ENCODE data around the gene HNRNPK. TPM values are rescaled to one million over a fixed set of nuclear protein-coding genes. Genes with fewer than 3 reads are reported as not detected.

HNRNPK gene
- total and polyA plus RNA-seq, 2 of the 4 experiments (the other 2 are of a cell fraction): 422 to 458 TPM

GRCh38 chr9:83935276-83935935, 44.6 kb downstream of the HNRNPK start:
- Histone ChIP-seq H2BK20ac (ENCODE audit: low read depth, low read length) (no peak overlapping the region), H2AFZ (replicated peaks; ENCODE audit: low read length, poor library complexity) (no peak overlapping the region), H4K8ac (ENCODE audit: low read depth in 2 of 2, low read length in 2 of 2) (no peak overlapping the region), H2AK5ac (ENCODE audit: low read depth, low read length) (no peak overlapping the region), H4K91ac (ENCODE audit: insufficient read depth, low read depth, low read length) (no peak overlapping the region), H2BK5ac (ENCODE audit: low read depth, low read length, poor library complexity, severe bottlenecking) (no peak overlapping the region), H3K9ac (ENCODE audit: low read depth, low read length) (no peak overlapping the region), H3K79me1 (ENCODE audit: low read depth in 1 of 2, low read length in 2 of 2) (no peaks in the 10 kb centered on the region), H4K20me1 (ENCODE audit: insufficient read depth, low read length) (no peaks in the 10 kb centered on the region), H3K27me3 (ENCODE audit: control insufficient read depth, insufficient read depth, low read length) (no peaks in the 10 kb centered on the region), H3K4me2 (ENCODE audit: low read depth, low read length) (no peak overlapping the region), H3K18ac (ENCODE audit: low read depth, low read length) (peak overlapping the region; percentile 29; the same call in 1 of the 2 replicates), H3K27ac (ENCODE audit: insufficient read depth, low read length) (no peak overlapping the region), H2BK15ac (ENCODE audit: low read depth, low read length) (no peak overlapping the region), H3K36me3 (ENCODE audit: control insufficient read depth, insufficient read depth, low read length) (no peaks in the 10 kb centered on the region), H3K4me3 (ENCODE audit: insufficient read depth, low read depth, low read length) (no peak overlapping the region), H3K14ac (replicated peaks; ENCODE audit: low read depth, low read length) (no peak overlapping the region), H3K4me1 (ENCODE audit: control insufficient read depth, insufficient read depth, low read length) (peaks cover 5% of the 10 kb centered on the region), H3K4ac (ENCODE audit: low read depth, low read length) (no peak overlapping the region), H4K5ac (ENCODE audit: low read depth, low read length) (no peak overlapping the region; the same call in 1 of the 2 replicates), H3K9me3 (ENCODE audit: control insufficient read depth, insufficient read depth, low read length) (no peaks in the 10 kb centered on the region), H2BK120ac (ENCODE audit: low read depth, low read length) (no peak overlapping the region), H3K9me1 (ENCODE audit: insufficient read depth, low read length) (peaks cover 2% of the 10 kb centered on the region; the same call in 1 of the 2 replicates), H3K23ac (ENCODE audit: low read depth, low read length) (no peak overlapping the region), H3K56ac (ENCODE audit: extremely low read depth, insufficient read depth, low read length) (no peak overlapping the region), H2AK9ac (replicated peaks; ENCODE audit: low read depth, low read length, poor library complexity) (no peak overlapping the region)
- in situ Hi-C loops (cut with MboI; ENCODE audit: low sequenced_read_pairs): loop anchor here (5.0 kb wide), 2 partner anchors 327 to 382 kb away; no protein-coding TSS in a partner anchor
- TF ChIP-seq BHLHE40 (IDR thresholded peaks at IDR 0.05; ENCODE audit: low read depth, low read length): peak; percentile 61
- TF ChIP-seq CTCF (conservative IDR thresholded peaks at IDR 0.05; ENCODE audit: low read depth, low read length): no peak
- peak; percentile 86 for TF ChIP-seq USF2 (IDR thresholded peaks at IDR 0.05; ENCODE audit: low read depth, low read length)
- intact Hi-C loops (cut with micrococcal nuclease): loop anchor here (10.0 kb wide), 1 partner anchor 1679 kb away; no protein-coding TSS in a partner anchor
- ChIA-PET POLR2A (ENCODE audit: unreplicated experiment) (no interaction called here), CTCF (interaction anchor here (0.6 to 3.9 kb wide), 3 partner anchors 325 to 1747 kb away, joined by 3 to 25 read pairs (median 7); no protein-coding TSS in a partner anchor)
- WGBS, 2 experiments (ENCODE audit: extremely low coverage in 2 of 2, insufficient read length in 1 of 2): no CpG with 5 or more reads among the region's 3 CpGs
- DNase-seq: peak; percentile 82
- BruUV-seq (replicated peaks): no TSS peak
- dilution Hi-C loops (cut with HindIII; ENCODE audit: low sequenced_read_pairs, unreplicated experiment): no loop called here
- peak; percentile 49 for ATAC-seq (ENCODE audit: low read depth)

All from IMR-90 (cell line).